ENCODE data around the gene HACD1. TPM values are rescaled to one million over a fixed set of nuclear protein-coding genes. Genes with fewer than 3 reads are reported as not detected.

The HACD1 gene
- 1 to 10 TPM in 2 of 3 donors, under 1 TPM in 1; 0.47 to 5.3 (median 1.9) TPM for polyA plus RNA-seq

GRCh38 chr10:17617031-17617911 is at the start of gene HACD1:
Gene HACD1, minus strand, starts transcription at chr10:17617374. Its CDS starts 35 bp downstream, at chr10:17617339.
- DNase-seq, result peak; percentile 44 to 49 (median 48)
- Mint-ChIP-seq H3K27ac (peak within 1 kb of the TSS in 2 of 6 donors; percentile 32 to 82), H3K4me1 (peaks cover 4 to 9% of the 10 kb centered on the region in 2 donors), H3K9me3 (no peaks in the 10 kb centered on the region), H3K27me3 (ENCODE audit: low read depth in 3 of 3) (peaks cover 5 to 11% (median 5%) of the 10 kb centered on the region in 3 donors), H3K4me3 (peak within 1 kb of the TSS; percentile 87 to 92 (median 89)), H3K36me3 (no peaks in the 10 kb centered on the region)

DNA sequence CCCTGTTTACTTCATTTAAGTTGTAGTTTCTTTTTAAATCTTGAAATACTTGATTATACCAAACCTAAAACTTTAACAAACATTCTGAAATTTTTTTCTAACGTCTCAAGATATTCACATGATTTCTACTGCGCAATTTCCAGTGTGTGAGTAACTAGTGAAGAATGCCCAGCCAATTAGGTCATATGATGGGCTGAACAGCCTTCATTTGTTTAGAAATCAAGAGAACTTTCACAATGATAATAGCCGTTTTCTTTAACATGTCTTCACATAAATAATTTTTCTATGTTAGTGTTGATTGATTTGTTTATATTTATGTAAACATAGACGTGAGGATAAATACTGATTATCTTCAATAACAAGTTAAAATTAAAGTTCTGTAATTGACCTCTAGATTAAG is 48.6 kb upstream of the HACD1 start:
- DNase-seq, result no peak
- H3K27ac Mint-ChIP-seq, result no peak overlapping the region
- peaks cover 32 to 67% of the 10 kb centered on the region in 2 donors for H3K4me1 Mint-ChIP-seq
- no peak overlapping the region for H3K4me3 Mint-ChIP-seq
- H3K27me3 Mint-ChIP-seq (ENCODE audit: low read depth in 3 of 3), result peaks cover 0 to 2% (median 0%) of the 10 kb centered on the region in 3 donors
- no peaks in the 10 kb centered on the region for H3K9me3 Mint-ChIP-seq
- peaks cover 7 to 12% (median 11%) of the 10 kb centered on the region in 3 donors for H3K36me3 Mint-ChIP-seq

DNA sequence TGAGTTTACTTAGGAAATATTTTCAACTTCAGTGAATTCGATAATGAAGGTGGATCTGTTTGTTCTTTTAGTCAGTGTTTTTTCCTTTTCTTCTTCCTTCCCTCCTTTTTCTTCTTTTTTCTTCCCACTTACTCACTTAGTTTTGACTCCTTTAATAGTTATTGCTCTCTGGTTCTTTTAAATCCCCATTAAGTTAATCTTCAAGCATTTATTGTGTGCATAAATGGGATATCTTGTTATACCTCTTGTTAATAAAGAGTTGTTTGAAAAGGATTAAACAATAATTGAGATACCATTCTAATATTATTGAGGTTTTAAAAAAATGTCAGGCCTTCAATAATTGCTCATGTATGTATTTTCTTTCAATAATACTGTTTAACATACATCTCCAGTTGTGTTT is 46.3 kb upstream of the HACD1 start:
- DNase-seq, result no peak
- H3K4me3 Mint-ChIP-seq, result no peak overlapping the region
- peaks cover 20 to 60% of the 10 kb centered on the region in 2 donors for H3K4me1 Mint-ChIP-seq
- H3K9me3 Mint-ChIP-seq, result no peaks in the 10 kb centered on the region
- H3K27ac Mint-ChIP-seq, result peak overlapping the region in 2 of 6 donors; percentile 6 to 35
- H3K27me3 Mint-ChIP-seq (ENCODE audit: low read depth in 3 of 3), result no peaks in the 10 kb centered on the region
- H3K36me3 Mint-ChIP-seq, result peaks cover 7 to 12% (median 11%) of the 10 kb centered on the region in 3 donors

DNA sequence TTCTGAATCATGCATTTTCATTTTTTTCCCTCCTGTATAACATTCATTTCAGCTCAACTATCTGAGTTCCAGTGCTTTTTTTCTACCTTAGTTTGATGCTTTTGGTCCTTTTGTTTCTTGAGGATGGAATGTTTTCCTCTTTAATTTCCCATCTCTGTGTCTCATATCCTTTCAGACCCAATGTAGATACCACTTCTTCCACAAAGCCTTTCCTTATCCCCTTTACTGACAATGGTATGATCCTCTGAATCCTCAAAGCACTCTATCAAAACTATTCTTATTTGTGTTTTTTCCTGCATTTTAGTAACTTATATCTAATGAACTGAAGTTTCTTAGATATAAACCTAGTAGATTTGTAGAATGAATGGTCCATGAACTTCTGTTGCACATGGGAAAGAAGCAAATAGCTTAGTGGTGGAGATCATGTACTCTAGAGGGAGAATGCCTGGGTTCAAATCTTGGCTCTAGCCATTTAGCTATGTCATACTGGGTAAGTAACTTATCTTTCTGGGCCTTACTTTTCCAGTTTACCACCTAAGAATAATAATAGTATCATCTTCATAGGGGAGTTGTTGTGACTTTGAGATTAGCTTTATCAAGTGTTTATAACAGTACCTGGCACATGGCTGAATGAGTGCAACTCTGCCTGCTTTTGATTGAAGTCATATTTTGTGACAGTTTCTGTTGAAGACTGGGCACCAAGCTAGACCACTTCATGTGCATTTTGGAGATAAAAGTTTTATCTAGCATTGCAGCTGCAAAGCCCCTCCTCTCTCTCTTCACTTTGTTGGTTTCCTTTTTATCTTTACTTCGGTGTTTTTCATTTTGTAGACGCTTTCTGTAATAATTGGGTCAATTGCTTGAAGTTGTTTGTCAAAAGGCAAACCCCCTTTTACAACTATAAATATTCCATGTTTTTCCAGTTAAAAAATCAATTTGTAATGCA is 45.3 kb upstream of the HACD1 start:
- Mint-ChIP-seq H3K4me3 (peak overlapping the region in 1 of 5 donors; percentile 3), H3K9me3 (no peaks in the 10 kb centered on the region), H3K4me1 (peaks cover 22 to 60% of the 10 kb centered on the region in 2 donors), H3K27me3 (ENCODE audit: low read depth in 3 of 3) (no peaks in the 10 kb centered on the region), H3K27ac (peak overlapping the region in 4 of 6 donors; percentile 21 to 66 (median 40)), H3K36me3 (peaks cover 7 to 12% (median 11%) of the 10 kb centered on the region in 3 donors)
- DNase-seq, result no peak

DNA sequence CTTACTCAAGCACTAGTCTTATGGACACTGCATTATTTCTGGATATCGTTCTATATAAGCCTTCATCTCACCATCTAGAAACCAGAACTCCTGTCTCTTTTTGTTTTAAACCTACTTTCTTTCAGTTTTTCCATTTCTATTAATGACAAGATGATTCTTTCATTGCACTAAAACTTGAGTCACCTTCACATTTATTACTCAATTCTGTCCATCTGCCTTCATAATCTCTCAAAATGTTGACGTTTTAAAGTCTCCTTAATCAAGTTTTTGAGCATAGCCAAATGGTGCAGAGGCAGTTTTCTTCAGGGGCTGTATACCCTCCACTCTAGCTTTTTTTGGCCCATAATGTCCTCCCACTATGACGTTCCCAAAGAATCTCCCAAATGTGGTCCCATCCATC is 44.3 kb upstream of the HACD1 start:
- Mint-ChIP-seq H3K27ac (peak overlapping the region in 1 of 6 donors; percentile 18), H3K4me1 (peaks cover 31 to 66% of the 10 kb centered on the region in 2 donors), H3K9me3 (no peaks in the 10 kb centered on the region)

GRCh38 chr10:17660921-17661320 is 43.7 kb upstream of the HACD1 start:
- Mint-ChIP-seq H3K27ac (no peak overlapping the region), H3K4me3 (no peak overlapping the region), H3K9me3 (no peaks in the 10 kb centered on the region), H3K27me3 (ENCODE audit: low read depth in 3 of 3) (no peaks in the 10 kb centered on the region), H3K36me3 (peaks cover 7 to 12% (median 11%) of the 10 kb centered on the region in 3 donors), H3K4me1 (peaks cover 35 to 70% of the 10 kb centered on the region in 2 donors)
- DNase-seq, result no peak

More for the DNA sequence above, 44.3 kb upstream of the HACD1 start:
- Mint-ChIP-seq H3K27me3 (ENCODE audit: low read depth in 3 of 3) (no peaks in the 10 kb centered on the region), H3K36me3 (peaks cover 7 to 12% (median 11%) of the 10 kb centered on the region in 3 donors), H3K4me3 (no peak overlapping the region)
- DNase-seq, result no peak

GRCh38 chr10:17659365-17659764 is 42.2 kb upstream of the HACD1 start:
- Mint-ChIP-seq H3K27ac (no peak overlapping the region), H3K4me3 (no peak overlapping the region), H3K27me3 (ENCODE audit: low read depth in 3 of 3) (no peaks in the 10 kb centered on the region), H3K4me1 (peaks cover 49 to 75% of the 10 kb centered on the region in 2 donors), H3K9me3 (no peaks in the 10 kb centered on the region), H3K36me3 (peaks cover 7 to 12% (median 11%) of the 10 kb centered on the region in 3 donors)
- no peak for DNase-seq

GRCh38 chr10:17657103-17657500 is 39.9 kb upstream of the HACD1 start:
- peaks cover 0 to 4% (median under 1%) of the 10 kb centered on the region in 6 donors for H3K9me3 Mint-ChIP-seq
- peaks cover 6 to 14% (median 11%) of the 10 kb centered on the region in 3 donors for H3K36me3 Mint-ChIP-seq
- peak overlapping the region in 2 of 5 donors; percentile 9 to 36 for H3K4me3 Mint-ChIP-seq
- peak overlapping the region in 2 of 6 donors; percentile 27 to 65 for H3K27ac Mint-ChIP-seq
- DNase-seq, result no peak
- H3K27me3 Mint-ChIP-seq (ENCODE audit: low read depth in 3 of 3), result peaks cover 0 to 2% (median 0%) of the 10 kb centered on the region in 3 donors
- peaks cover 47 to 76% of the 10 kb centered on the region in 2 donors for H3K4me1 Mint-ChIP-seq

- Mint-ChIP-seq H3K27me3 (ENCODE audit: low read depth in 3 of 3) (peaks cover 0 to 2% (median 0%) of the 10 kb centered on the region in 3 donors), H3K4me1 (peaks cover 58 to 90% of the 10 kb centered on the region in 2 donors), H3K27ac (peak overlapping the region in 2 of 6 donors; percentile 18 to 31), H3K36me3 (peaks cover 4 to 8% (median 7%) of the 10 kb centered on the region in 3 donors), H3K4me3 (no peak overlapping the region), H3K9me3 (peaks cover 0 to 4% (median under 1%) of the 10 kb centered on the region in 6 donors)
- DNase-seq, result no peak
Observed at GRCh38 chr10:17655567-17656146, 38.5 kb upstream of the HACD1 start.

DNA sequence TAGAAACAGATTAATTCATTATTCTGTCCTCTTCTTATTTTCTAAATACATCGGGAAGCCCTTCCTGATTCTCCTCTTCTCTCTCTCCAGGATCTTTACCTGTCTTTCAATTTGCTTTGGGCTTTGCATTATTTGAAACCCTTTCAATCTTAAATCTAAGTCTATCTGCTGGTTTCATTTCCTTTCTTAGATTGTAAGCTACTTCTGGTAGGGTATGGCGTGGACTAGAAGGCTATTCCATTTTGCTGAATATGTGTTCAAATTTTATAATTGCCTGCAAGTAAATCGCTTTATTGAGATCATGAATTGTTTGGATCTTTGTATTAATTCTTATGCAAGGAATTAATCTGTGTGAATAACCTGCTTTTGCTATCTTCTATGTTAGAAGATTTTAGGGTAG is 37.8 kb upstream of the HACD1 start:
- H3K27me3 Mint-ChIP-seq (ENCODE audit: low read depth in 3 of 3), result peaks cover 0 to 2% (median 0%) of the 10 kb centered on the region in 3 donors
- no peak for DNase-seq
- H3K4me1 Mint-ChIP-seq, result peaks cover 64 to 95% of the 10 kb centered on the region in 2 donors
- peak overlapping the region in 4 of 6 donors; percentile 16 to 68 (median 18) for H3K27ac Mint-ChIP-seq
- no peak overlapping the region for H3K4me3 Mint-ChIP-seq
- peaks cover 4 to 8% (median 7%) of the 10 kb centered on the region in 3 donors for H3K36me3 Mint-ChIP-seq
- H3K9me3 Mint-ChIP-seq, result peaks cover 0 to 4% (median under 1%) of the 10 kb centered on the region in 6 donors

DNA sequence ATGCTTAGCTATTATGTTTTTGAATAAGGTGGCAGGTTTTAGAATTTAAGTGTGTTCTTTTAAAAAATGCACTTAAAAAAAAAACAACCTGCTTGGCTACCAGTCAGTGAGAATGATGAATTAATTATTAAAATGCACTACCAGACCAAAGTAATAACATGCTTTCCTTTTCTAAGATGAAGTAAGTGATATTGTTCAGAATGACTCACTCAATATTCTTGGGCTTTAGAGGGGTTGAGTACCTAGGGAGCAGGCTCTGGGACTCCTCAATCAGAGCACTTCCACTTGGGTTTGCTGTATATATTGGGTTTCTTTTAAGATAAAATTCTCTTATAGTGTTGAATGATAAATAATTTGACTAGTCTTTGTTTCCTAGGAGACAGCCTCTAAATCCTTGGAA is 35.4 kb upstream of the HACD1 start:
- H3K4me3 Mint-ChIP-seq, result no peak overlapping the region
- H3K36me3 Mint-ChIP-seq, result peaks cover 4 to 8% (median 7%) of the 10 kb centered on the region in 3 donors
- H3K9me3 Mint-ChIP-seq, result peaks cover 0 to 4% (median under 1%) of the 10 kb centered on the region in 6 donors
- no peak for DNase-seq
- H3K4me1 Mint-ChIP-seq, result peaks cover 73 to 97% of the 10 kb centered on the region in 2 donors
- peaks cover 4 to 7% (median 5%) of the 10 kb centered on the region in 3 donors for H3K27me3 Mint-ChIP-seq (ENCODE audit: low read depth in 3 of 3)
- H3K27ac Mint-ChIP-seq, result peak overlapping the region in 1 of 6 donors; percentile 12

- peak overlapping the region in 1 of 5 donors; percentile 42 for H3K4me3 Mint-ChIP-seq
- DNase-seq, result no peak
- H3K9me3 Mint-ChIP-seq, result peaks cover 0 to 4% (median under 1%) of the 10 kb centered on the region in 6 donors
- H3K4me1 Mint-ChIP-seq, result peaks cover 71 to 97% of the 10 kb centered on the region in 2 donors
- H3K27ac Mint-ChIP-seq, result peak overlapping the region in 5 of 6 donors; percentile 7 to 57 (median 25)
- H3K36me3 Mint-ChIP-seq, result peaks cover 4 to 8% (median 7%) of the 10 kb centered on the region in 3 donors
- H3K27me3 Mint-ChIP-seq (ENCODE audit: low read depth in 3 of 3), result peaks cover 4 to 7% (median 6%) of the 10 kb centered on the region in 3 donors
Observed at GRCh38 chr10:17651896-17652295, 34.7 kb upstream of the HACD1 start.
